Naive B cell (primary cell): ENCODE data around the gene SELENON. TPM values are rescaled to one million over a fixed set of nuclear protein-coding genes. Genes with fewer than 3 reads are reported as not detected.
A peak's percentile ranks its signal among the peaks of the same experiment; 100 is the strongest.
"Not testable (repeated sequence)": the region's sequence is repeated elsewhere in the genome, so short reads cannot be mapped to it uniquely, and the experiment has no call there.

Experiments
- ATAC-seq, 2 donors: fragments of 150-1000 bp; cut with Tn5 transposase; 2 replicates each; pipeline ENCODE4 v1.10.0; 2021; ENCODE audit warnings: low read depth in 2 of 2, mild to moderate bottlenecking in 2 of 2, moderate library complexity in 2 of 2
- DNase-seq: peaks from one replicate; pipeline ENCODE4 v3.0.0; 2022
- H3K27ac Mint-ChIP-seq, 6 donors: one replicate each; pipeline ENCODE4 v1.8.0; 2020 to 2022; ENCODE audit warnings: mild to moderate bottlenecking in 6 of 6, mixed read lengths in 6 of 6, moderate library complexity in 5 of 6, inconsistent platforms in 2 of 6
- H3K27me3 Mint-ChIP-seq, 3 donors: one replicate each; pipeline ENCODE4 v1.8.0; 2021 to 2022; ENCODE audit warnings: mixed read lengths in 3 of 3, mild to moderate bottlenecking in 1 of 3
- H3K36me3 Mint-ChIP-seq, 2 donors: one replicate each; pipeline ENCODE4 v1.8.0; 2020 to 2022; ENCODE audit warnings: mixed read lengths in 2 of 2, inconsistent platforms in 1 of 2, mild to moderate bottlenecking in 1 of 2
- H3K4me1 Mint-ChIP-seq, 3 donors: one replicate each; pipeline ENCODE4 v1.8.0; 2020 to 2022; ENCODE audit warnings: mixed read lengths in 3 of 3, inconsistent platforms in 1 of 3, mild to moderate bottlenecking in 1 of 3, moderate library complexity in 1 of 3
- H3K4me3 Mint-ChIP-seq, 8 donors: one replicate each; pipeline ENCODE4 v1.8.0; 2020 to 2022; ENCODE audit warnings: mild to moderate bottlenecking in 8 of 8, mixed read lengths in 8 of 8, moderate library complexity in 8 of 8, inconsistent platforms in 2 of 8
- H3K9me3 Mint-ChIP-seq, 7 donors: one replicate each; pipeline ENCODE4 v1.8.0; 2020 to 2022; ENCODE audit warnings: mixed read lengths in 7 of 7, mild to moderate bottlenecking in 5 of 7, inconsistent platforms in 2 of 7, moderate library complexity in 1 of 7
- polyA plus RNA-seq, 6 donors: library from polyadenylated mRNA; unstranded; fragments of 300-500 nt; fragmentation: Illumina TruSeq; gene quantifications; one replicate each; pipeline ENCODE4 v1.2.3, GENCODE V29; 2021; ENCODE audit warnings: low read depth in 6 of 6

Gene SELENON
- polyA plus RNA-seq, 6 donors from 2014 or later, result 1.2 to 3.3 (median 1.3) TPM

DNA sequence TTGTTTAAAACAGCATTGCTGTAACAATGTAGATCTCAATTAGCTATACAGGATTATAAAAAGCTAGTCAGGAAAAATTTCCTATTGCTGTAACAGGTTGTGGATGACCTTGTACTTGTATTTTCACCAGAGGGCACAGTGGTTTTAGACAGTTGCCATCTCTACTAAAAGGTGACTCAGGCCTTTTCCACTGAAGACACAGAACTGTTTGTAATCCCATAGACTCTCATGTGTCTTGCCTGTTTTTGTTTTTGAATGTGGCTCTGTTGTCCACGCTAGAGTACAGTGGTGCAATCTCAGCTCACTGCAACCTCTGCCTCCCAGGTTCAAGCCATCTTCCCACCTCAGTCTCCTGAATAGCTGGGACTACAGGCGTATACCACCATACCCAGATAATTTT, 25.6 kb downstream of the SELENON start:
- no peak overlapping the region for H3K4me3 Mint-ChIP-seq
- no peak for ATAC-seq
- H3K27me3 Mint-ChIP-seq, result no peaks in the 10 kb centered on the region
- no peak for DNase-seq
- H3K4me1 Mint-ChIP-seq, result peaks cover 18 to 25% (median 21%) of the 10 kb centered on the region in 3 donors
- peaks cover 13 to 16% of the 10 kb centered on the region in 2 donors for H3K36me3 Mint-ChIP-seq
- no peak overlapping the region for H3K27ac Mint-ChIP-seq
- no peaks in the 10 kb centered on the region for H3K9me3 Mint-ChIP-seq

DNA sequence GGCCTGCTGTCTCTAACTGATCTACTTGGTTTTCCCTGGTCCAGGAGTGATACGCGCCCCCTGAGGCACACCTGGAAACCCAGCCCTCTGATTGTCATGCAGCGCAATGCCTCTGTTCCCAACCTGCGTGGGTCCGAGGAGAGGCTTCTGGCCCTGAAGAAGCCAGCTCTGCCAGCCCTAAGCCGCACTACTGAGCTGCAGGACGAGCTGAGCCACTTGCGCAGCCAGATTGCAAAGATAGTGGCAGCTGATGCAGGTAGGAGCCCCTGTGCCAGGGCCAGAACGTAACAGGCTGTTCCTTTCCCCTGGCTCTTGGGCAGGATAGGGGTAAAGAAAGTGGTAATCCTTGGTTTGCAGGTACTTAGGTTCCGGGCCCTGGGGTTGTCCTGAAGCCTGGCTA, 26.6 kb downstream of the SELENON start:
- Mint-ChIP-seq H3K9me3 (no peaks in the 10 kb centered on the region), H3K4me3 (no peak overlapping the region), H3K27ac (no peak overlapping the region), H3K27me3 (no peaks in the 10 kb centered on the region), H3K4me1 (peaks cover 8 to 15% (median 11%) of the 10 kb centered on the region in 3 donors), H3K36me3 (peaks cover 21 to 23% of the 10 kb centered on the region in 2 donors)
- DNase-seq (no peak), ATAC-seq (no peak)

DNA sequence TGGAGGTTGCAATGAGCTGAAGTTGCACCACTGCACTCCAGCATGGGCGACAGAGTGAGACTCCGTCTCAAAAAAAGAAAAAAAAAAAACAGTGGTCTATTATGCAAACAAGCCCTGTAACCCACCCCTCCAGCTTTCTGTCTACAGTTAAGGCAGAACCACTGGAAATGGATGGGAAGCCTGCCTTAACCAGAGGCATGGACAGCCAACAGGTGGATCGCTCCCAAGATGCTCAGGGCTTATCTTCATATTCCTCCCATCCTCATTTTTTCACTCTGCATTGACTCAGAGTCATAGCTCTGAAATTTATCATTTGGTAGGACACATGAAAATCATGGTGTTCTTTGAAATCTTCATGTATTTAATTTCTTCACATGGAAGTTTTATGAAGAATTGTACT, 28.5 kb downstream of the SELENON start:
- H3K27ac Mint-ChIP-seq, result no peak overlapping the region
- ATAC-seq, result no peak
- DNase-seq, result no peak
- H3K4me3 Mint-ChIP-seq, result no peak overlapping the region
- H3K9me3 Mint-ChIP-seq, result no peaks in the 10 kb centered on the region
- H3K36me3 Mint-ChIP-seq, result peaks cover 21 to 25% of the 10 kb centered on the region in 2 donors
- no peaks in the 10 kb centered on the region for H3K27me3 Mint-ChIP-seq
- H3K4me1 Mint-ChIP-seq, result peaks cover 0 to 6% (median 3%) of the 10 kb centered on the region in 3 donors

DNA sequence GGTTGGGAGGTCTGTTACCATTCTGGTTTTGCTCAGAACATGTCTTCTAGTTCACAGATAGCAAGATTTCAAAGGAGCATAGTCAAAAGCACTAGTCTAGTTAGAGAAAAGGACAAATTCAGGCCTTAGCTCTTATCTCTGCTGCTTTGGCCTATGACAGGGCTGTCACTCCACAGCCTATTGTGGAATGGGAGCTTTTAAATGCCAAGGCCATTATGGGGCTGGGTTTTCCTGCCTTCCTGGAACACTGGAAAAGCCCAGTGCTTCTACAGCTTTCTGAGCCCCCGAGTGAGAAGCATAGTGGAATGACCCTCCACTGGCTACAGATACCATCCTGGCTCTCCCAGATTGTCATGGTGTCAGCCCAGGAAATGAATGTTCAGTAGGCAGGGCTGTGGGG, 29.1 kb downstream of the SELENON start:
- peaks cover 21 to 25% of the 10 kb centered on the region in 2 donors for H3K36me3 Mint-ChIP-seq
- ATAC-seq (no peak), DNase-seq (no peak)
- no peak overlapping the region for H3K4me3 Mint-ChIP-seq
- no peaks in the 10 kb centered on the region for H3K9me3 Mint-ChIP-seq
- no peak overlapping the region for H3K27ac Mint-ChIP-seq
- no peaks in the 10 kb centered on the region for H3K27me3 Mint-ChIP-seq
- H3K4me1 Mint-ChIP-seq, result peaks cover 0 to 6% (median 3%) of the 10 kb centered on the region in 3 donors

DNA sequence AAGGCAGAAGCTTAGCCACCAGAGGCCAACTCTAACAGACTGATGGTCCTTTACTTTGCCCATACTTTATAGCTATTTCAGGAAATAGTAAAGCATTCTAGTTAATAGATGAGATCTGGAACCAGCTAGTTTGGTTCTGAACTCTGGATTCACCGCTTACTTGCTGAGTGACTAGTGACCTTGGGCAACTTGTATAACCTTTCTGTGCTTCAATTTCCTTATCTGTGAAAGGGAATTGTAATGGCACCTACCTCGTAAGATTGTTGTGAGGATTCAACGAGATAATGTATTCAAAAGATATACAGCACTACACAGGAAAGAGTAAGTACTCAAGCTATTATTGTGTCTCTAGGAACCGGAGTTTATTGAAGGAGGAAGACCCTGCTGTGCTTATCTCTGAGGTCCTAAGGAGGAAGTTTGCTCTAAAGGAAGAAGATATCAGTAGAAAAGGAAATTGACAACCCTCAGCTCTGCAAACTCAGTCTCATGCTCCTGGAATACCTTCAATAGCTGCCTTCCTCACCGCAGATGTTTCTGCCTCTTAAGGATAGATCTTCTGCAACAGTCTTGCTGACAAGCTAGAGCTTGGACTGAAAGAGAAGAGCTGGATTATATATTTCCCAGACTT, 31.7 kb downstream of the SELENON start:
- ATAC-seq, result no peak
- Mint-ChIP-seq H3K9me3 (no peaks in the 10 kb centered on the region), H3K27me3 (no peaks in the 10 kb centered on the region), H3K36me3 (peaks cover 25 to 28% of the 10 kb centered on the region in 2 donors), H3K4me1 (no peaks in the 10 kb centered on the region), H3K4me3 (no peak overlapping the region), H3K27ac (no peak overlapping the region)
- no peak for DNase-seq

DNA sequence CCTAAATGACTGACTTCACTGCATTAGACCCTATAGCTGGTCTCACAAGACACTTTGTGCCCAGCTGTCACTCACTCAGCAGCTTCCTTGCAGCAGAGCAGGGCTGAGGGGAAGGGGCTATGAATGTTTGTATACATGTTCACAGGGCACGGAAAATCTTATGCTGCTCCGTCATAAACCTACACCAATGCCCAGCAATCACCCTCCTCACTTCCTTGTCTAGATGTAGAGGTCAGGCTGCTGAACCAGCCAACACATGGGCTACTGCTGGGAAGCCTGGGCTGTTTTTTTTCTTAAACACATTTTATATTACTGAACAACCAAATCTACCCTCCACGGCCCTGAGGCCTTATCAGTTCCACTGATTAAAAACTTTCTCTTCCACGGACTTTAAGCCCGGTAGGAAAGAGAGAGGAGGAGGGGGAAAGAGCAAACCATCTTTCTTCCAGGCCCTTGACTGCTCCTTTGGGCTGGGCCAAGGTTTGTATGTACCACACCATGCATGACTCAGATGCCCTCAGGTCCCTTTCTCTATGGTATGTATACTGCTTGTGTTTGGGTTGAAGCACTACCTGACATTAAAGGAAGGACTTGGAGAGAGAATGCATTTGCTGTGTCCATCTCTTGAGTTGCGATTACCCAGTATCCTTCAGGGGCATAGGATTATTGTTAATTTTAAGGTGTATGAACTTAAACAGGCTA, 32.5 kb downstream of the SELENON start:
- Mint-ChIP-seq H3K36me3 (peaks cover 25 to 28% of the 10 kb centered on the region in 2 donors), H3K4me1 (no peaks in the 10 kb centered on the region), H3K27ac (no peak overlapping the region), H3K27me3 (no peaks in the 10 kb centered on the region), H3K9me3 (no peaks in the 10 kb centered on the region), H3K4me3 (no peak overlapping the region)
- no peak for ATAC-seq
- DNase-seq, result no peak

DNA sequence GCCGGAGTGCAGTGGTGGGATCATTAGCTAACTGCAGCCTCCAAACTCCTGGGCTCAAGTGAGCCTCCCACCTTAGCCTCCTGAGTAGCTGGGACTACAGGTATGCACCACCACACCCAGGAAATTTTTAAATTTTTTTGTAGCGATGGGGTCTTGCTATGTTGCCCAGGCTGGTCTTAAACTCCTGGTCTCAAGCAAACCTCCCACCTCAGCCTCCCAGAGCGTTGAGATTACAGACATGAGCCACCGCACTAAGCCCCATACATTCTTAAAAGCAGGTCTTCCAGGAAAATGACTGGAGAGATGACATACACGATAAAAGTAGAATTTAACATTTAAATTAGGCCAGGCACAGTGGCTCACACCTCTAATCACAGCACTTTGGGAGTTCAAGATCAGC, 33.2 kb downstream of the SELENON start:
- no peaks in the 10 kb centered on the region for H3K9me3 Mint-ChIP-seq
- H3K4me3 Mint-ChIP-seq, result no peak overlapping the region

DNA sequence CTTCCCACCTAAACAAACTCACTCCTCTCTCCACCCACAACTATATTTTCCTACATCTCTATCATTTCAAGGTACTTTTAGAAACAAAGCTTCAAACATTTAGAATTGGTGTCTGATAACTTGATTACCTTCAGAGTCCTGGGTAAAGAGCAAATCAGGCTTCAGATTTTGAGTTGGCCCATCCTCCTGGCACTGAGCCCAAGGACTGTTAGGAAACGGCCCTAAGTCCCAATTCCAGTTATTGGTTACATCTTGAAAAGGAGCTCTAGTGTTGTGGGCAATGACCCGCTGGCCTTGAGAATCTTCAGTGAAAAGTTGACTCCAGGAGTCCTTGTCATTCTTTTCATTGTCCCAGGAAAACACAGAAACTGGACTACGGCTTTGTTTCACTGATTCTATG, 34.9 kb downstream of the SELENON start:
- DNase-seq (no peak), ATAC-seq (no peak)
- Mint-ChIP-seq H3K27ac (no peak overlapping the region), H3K4me3 (no peak overlapping the region), H3K27me3 (no peaks in the 10 kb centered on the region), H3K4me1 (no peaks in the 10 kb centered on the region), H3K36me3 (peaks cover 13 to 15% of the 10 kb centered on the region in 2 donors), H3K9me3 (peaks cover 0 to 11% (median under 1%) of the 10 kb centered on the region in 7 donors)

More for the DNA sequence above, 33.2 kb downstream of the SELENON start:
- Mint-ChIP-seq H3K4me1 (no peaks in the 10 kb centered on the region), H3K27me3 (no peaks in the 10 kb centered on the region), H3K27ac (peak overlapping the region in 1 of 6 donors; percentile 11), H3K36me3 (peaks cover 20 to 23% of the 10 kb centered on the region in 2 donors)
- ATAC-seq, result no peak
- DNase-seq, result no peak

DNA sequence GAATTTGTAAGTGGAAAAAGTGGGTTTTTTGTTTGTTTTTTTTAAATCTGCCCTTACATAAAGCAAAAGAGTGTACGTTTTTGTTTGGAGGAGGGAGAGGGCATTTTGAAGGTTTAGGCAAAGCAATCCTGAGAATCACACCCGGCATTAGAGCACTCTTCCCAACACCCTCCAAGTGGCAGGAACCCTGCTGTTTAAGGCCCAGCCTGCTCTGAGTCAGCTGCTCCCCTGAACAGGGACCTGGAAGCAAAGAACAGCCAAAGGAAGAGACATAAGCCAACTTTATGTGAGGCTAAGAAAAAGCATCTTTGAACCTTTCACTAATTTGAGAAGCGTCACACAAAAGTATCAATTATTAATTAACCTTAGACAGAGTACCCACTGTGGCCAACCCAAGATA, 36.7 kb downstream of the SELENON start:
- Mint-ChIP-seq H3K36me3 (peaks cover 1 to 7% of the 10 kb centered on the region in 2 donors), H3K27ac (peak overlapping the region in 1 of 6 donors; percentile 69), H3K27me3 (no peaks in the 10 kb centered on the region), H3K4me1 (no peaks in the 10 kb centered on the region), H3K9me3 (peaks cover 0 to 19% (median 4%) of the 10 kb centered on the region in 7 donors), H3K4me3 (no peak overlapping the region)
- no peak for DNase-seq
- no peak for ATAC-seq

DNA sequence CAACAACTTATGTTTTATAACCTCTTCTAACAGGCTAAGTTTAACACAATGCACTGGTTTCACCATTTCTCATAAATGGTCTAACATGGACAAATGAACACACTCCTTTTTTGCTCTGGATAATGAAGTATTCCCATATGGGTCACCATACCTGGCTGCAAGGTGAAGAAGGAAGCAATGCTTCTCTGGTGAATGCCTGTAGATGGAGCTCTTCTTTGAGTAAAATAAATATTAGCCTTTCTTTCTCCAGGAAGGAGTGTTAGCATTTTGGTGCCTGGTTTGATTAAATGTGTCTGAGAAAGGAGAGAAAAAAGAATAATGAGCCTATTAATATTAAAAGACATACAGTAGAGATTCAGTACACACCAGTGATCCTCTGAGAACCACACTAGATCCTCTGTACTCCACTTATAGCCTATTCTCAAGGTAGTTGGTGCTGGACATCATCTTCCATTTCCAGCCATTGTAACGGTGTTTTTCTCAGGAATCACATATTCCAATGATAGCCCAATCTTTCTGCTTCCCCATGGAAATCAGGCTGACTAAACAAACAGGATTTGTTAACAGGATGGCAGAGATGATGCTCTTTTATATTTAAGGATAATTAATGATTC, 37.4 kb downstream of the SELENON start:
- H3K36me3 Mint-ChIP-seq, result peaks cover 0 to 7% of the 10 kb centered on the region in 2 donors
- H3K9me3 Mint-ChIP-seq, result peaks cover 0 to 19% (median 4%) of the 10 kb centered on the region in 7 donors
- DNase-seq (no peak), ATAC-seq (no peak)
- no peaks in the 10 kb centered on the region for H3K4me1 Mint-ChIP-seq
- no peak overlapping the region for H3K4me3 Mint-ChIP-seq
- H3K27ac Mint-ChIP-seq, result no peak overlapping the region
- no peaks in the 10 kb centered on the region for H3K27me3 Mint-ChIP-seq

DNA sequence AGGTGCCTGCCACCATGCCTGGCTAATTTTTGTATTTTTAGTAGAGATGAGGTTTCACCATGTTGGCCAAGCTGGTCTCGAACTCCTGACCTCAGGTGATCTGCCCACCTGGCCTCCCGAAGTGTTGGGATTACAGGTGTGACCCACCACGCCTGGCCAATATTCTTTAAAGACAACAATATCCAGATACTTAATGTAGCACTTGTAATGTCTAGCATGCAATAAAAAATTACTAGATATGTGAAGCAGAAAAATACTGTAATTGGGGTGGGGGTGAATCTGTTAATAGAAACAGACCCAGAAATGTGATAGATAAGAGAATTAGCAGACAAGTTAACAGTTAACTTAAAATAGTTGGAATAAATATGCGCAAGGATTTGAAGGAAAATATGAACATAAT, 39.8 kb downstream of the SELENON start:
- not testable (repeated sequence) for H3K36me3 Mint-ChIP-seq, ATAC-seq, DNase-seq, H3K27me3 Mint-ChIP-seq, H3K27ac Mint-ChIP-seq, H3K4me1 Mint-ChIP-seq, H3K4me3 Mint-ChIP-seq
- peaks cover 0 to 19% (median 4%) of the 10 kb centered on the region in 7 donors for H3K9me3 Mint-ChIP-seq

DNA sequence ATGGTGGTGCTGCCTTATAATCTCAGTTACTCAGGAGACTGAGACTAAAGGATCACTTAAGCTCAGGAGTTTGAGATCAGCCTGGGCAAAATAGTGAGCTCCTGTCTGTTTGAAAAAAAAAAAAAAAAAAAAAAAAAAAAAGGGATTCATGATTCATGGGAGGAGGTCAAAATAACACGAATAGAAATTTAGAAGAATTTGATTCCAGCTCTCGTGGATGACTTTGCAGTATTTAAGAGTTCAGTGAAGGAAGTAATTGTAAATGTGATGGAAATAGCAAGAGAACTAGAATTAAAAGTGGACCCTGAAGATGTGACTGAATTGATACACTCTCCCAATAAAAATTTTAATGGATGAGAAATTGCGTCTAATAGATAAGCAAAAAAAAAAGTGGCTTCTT, 43.5 kb downstream of the SELENON start:
- H3K4me3 Mint-ChIP-seq, result no peak overlapping the region
- no peak for DNase-seq
- no peaks in the 10 kb centered on the region for H3K27me3 Mint-ChIP-seq
- no peak for ATAC-seq
- peaks cover 0 to 3% (median 0%) of the 10 kb centered on the region in 3 donors for H3K4me1 Mint-ChIP-seq
- peak overlapping the region in 1 of 6 donors; percentile 5 for H3K27ac Mint-ChIP-seq
- H3K9me3 Mint-ChIP-seq, result peaks cover 0 to 19% (median 4%) of the 10 kb centered on the region in 7 donors
- no peaks in the 10 kb centered on the region for H3K36me3 Mint-ChIP-seq

DNA sequence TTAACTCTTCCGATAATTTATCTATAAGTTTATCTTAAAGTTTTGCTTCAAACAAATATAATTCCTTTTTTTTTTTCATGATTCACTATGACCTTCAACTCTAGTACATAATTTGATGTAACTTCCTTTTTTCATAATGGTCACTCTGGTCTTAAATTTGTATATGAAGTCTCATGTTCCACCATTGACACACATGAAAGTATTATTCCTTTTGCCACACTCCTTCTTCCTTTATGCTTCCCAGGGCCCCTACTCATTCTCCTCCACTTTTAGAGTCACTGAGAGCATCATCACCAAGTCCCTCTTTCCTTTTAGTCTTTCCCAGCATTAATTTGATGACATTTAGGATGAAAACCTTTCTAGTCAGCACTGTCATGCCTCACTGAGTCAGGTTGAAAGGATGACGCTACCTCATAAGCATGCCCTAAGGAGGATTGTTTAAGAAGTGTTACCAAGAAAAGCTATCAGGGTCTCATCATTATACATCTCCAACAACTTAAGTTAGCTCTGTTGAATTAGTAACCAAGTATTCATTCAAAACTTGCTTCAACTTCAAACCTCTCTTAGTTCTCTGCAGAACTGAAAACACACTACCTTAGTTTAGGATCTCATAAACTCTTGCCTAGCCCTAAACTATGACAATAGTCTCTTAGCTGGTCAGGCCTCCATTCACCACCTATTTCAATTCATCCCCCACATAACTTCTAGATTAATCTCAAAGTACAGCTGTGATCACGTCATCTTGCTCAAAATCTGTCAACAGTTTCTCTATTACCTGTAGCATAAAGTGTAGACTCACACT, 44.7 kb downstream of the SELENON start:
- H3K27me3 Mint-ChIP-seq, result no peaks in the 10 kb centered on the region
- ATAC-seq (no peak), DNase-seq (no peak)
- H3K4me1 Mint-ChIP-seq, result peaks cover 0 to 3% (median 0%) of the 10 kb centered on the region in 3 donors
- H3K36me3 Mint-ChIP-seq, result no peaks in the 10 kb centered on the region
- H3K9me3 Mint-ChIP-seq, result peaks cover 0 to 9% (median 4%) of the 10 kb centered on the region in 7 donors
- peak overlapping the region in 1 of 6 donors; percentile 73 for H3K27ac Mint-ChIP-seq
- H3K4me3 Mint-ChIP-seq, result no peak overlapping the region
